Gastroesophageal sphincter (tissue), 3 donors: Measurements from ENCODE around the gene VWCE.

Source experiments
- EP300 ChIP-seq: sonication (generic); formaldehyde crosslinking; IDR thresholded peaks from one replicate; pipeline ENCODE4 v1.6.1; 2017; ENCODE audit warnings: antibody characterized with exemption, mild to moderate bottlenecking
- TF ChIP-seq, protein P1 (sequence below), 4 experiments: fragments of 200-600 bp in 2 of 4; fragments of 450-650 bp in 2 of 4; sonication (generic) in 1 of 4; IDR thresholded peaks; one replicate each; pipeline ENCODE4 v1.5.1; 2017 to 2019; ENCODE audit warnings: antibody characterized with exemption in 4 of 4, mild to moderate bottlenecking in 2 of 4, moderate library complexity in 2 of 4

DNA sequence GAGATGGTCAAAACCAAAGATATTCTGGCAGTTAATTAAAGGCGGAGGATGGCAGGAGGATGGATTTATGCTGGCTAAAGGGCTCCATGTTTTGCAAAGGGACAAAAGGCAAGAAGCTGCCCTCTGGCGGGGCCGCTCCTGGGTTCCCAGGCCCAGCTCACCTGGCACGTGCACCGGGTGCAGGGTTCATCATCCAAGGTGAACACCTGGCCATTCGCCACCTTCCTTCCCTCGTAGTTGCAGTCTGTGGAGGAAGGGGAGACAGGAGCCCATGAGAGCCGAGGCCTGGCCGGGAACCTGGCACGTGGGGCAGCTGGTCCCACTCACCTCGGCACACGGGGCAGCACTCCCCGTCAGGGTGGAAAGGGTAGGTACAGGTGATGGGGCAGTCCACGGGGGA, 30.3 kb downstream of the VWCE start:
- TF ChIP-seq, protein P1, sequence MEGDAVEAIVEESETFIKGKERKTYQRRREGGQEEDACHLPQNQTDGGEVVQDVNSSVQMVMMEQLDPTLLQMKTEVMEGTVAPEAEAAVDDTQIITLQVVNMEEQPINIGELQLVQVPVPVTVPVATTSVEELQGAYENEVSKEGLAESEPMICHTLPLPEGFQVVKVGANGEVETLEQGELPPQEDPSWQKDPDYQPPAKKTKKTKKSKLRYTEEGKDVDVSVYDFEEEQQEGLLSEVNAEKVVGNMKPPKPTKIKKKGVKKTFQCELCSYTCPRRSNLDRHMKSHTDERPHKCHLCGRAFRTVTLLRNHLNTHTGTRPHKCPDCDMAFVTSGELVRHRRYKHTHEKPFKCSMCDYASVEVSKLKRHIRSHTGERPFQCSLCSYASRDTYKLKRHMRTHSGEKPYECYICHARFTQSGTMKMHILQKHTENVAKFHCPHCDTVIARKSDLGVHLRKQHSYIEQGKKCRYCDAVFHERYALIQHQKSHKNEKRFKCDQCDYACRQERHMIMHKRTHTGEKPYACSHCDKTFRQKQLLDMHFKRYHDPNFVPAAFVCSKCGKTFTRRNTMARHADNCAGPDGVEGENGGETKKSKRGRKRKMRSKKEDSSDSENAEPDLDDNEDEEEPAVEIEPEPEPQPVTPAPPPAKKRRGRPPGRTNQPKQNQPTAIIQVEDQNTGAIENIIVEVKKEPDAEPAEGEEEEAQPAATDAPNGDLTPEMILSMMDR (IDR thresholded peaks at IDR 0.05): no peak
- no peak for TF ChIP-seq EP300
